Fibroblast of pulmonary artery (primary cell): ENCODE results near the gene LAIR1.
"Not testable (repeated sequence)": the region's sequence is repeated elsewhere in the genome, so short reads cannot be mapped to it uniquely, and the experiment has no call there.

ENCODE experiments used
- DNase-seq: peaks from one replicate; pipeline ENCODE4 v3.0.0-alpha.2; 2010; ENCODE audit warnings: low read depth
- H3K4me3 ChIP-seq: replicated peaks from 2 replicates; pipeline ENCODE4 v1.5.1; 2011; ENCODE audit warnings: low read depth, mild to moderate bottlenecking, control low read depth, low read length, moderate library complexity
- CTCF ChIP-seq: IDR thresholded peaks from 2 replicates; pipeline ENCODE4 v1.5.1; 2011; ENCODE audit warnings: mild to moderate bottlenecking, control low read depth, low read length, inconsistent platforms; ENCODE audit errors: missing control alignments

Gene LAIR1

DNA sequence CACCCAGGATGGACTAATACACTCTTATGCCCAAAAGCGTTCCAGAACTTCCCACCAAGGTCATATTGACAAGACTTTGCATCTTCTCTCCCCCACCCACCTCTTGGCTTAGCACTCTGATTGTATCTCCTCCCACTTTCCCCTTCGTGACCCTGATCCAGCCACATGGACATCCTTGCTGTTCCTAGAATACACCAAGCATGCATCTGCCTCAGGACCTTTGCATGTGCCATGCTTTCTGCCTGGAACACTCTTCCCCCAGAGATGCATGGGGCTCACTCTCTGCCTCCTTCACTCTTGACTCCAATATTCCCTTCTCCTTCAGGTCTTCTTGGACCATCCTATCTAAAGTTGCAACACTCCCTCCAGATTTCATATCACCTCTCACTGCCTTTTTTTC, 16.2 kb upstream of the LAIR1 start:
- no peak for TF ChIP-seq CTCF
- no peak for DNase-seq
- no peak overlapping the region for H3K4me3 ChIP-seq

DNA sequence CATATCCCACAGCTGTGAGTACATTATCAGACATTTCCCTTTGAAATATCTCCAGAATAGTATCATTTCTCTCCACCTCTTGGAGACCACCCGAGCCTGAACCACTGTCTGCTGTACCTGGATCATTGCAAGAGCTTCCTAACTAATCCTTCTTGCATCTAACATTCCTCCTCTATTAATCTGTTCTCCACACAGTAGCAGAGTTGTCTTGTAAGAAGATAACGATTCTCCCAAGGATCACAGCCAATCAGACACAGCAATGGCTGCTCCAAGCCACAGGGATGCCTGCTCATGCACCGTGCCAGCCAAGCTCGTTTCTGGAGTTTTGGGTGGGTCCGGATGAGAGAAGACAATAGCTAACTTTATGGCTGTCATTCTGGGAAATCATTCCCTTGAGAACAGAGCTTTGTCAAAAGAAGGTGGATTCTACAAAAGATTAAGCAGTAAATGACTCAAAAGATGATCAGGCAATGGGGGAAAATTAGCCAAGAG, 14.5 kb upstream of the LAIR1 start:
- no peak for TF ChIP-seq CTCF
- no peak overlapping the region for H3K4me3 ChIP-seq
- no peak for DNase-seq

GRCh38 chr19:54376610-54377285, 12.0 kb upstream of the LAIR1 start:
- TF ChIP-seq CTCF = no peak
- no peak for DNase-seq
- H3K4me3 ChIP-seq = no peak overlapping the region

DNA sequence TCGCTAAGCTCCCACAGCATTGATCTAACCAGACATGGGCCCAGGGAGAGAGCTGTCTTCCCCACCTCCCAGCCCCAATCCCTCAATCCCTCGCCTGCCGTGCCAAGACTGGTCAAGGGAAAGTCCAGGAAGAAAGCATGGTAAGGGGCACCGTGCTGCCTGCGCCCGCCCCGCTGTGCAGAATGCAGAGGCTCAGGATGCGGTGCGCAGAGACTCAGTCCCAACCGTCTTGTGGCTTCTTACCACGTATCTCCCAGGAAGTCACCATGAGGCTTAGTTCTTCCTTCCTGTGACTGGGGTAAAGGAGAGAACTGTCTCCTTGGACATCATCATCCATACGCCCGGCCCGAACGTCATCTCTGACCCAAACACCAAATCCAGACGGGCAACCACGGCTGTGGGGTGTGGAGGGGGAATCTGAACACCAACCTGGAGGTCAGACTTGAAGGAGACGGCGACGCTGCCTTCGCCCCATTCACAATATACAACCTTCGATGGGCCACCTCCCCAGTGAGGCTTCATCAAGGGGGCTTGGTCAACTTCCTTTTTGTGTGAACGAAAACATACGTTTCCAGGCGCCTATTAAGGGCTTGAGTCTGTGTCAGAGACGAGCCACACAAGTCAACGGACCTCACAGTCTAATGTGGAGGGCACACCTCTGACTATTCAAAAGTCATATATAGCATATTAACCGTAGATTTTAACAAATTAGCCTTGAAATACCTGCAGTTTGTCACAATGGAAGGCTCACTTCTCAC, 10.6 kb upstream of the LAIR1 start:
- not testable (repeated sequence) for DNase-seq

GRCh38 chr19:54373781-54374631, 9.3 kb upstream of the LAIR1 start:
- no peak for DNase-seq
- no peak overlapping the region for H3K4me3 ChIP-seq
- no peak for TF ChIP-seq CTCF

More for the DNA sequence above, 10.6 kb upstream of the LAIR1 start:
- not testable (repeated sequence) for H3K4me3 ChIP-seq

- DNase-seq, H3K4me3 ChIP-seq: not testable (repeated sequence)
These were observed 6.7 kb upstream of the LAIR1 start for GRCh38 chr19:54371453-54371852.

- DNase-seq, H3K4me3 ChIP-seq: not testable (repeated sequence)
These were observed 5.7 kb upstream of the LAIR1 start for GRCh38 chr19:54370434-54370796.

- DNase-seq, H3K4me3 ChIP-seq: not testable (repeated sequence)
These were observed 5.1 kb upstream of the LAIR1 start for GRCh38 chr19:54369688-54370433.
